ENCODE results near the gene C19orf12. TPM values are rescaled to one million over a fixed set of nuclear protein-coding genes. Genes with fewer than 3 reads are reported as not detected.

C19orf12 gene
- total and polyA plus RNA-seq, 2 of the 13 experiments (the other 11 are each of a cell fraction or from before 2014, with no cell fraction given): 17.7 to 34.4 TPM

DNA sequence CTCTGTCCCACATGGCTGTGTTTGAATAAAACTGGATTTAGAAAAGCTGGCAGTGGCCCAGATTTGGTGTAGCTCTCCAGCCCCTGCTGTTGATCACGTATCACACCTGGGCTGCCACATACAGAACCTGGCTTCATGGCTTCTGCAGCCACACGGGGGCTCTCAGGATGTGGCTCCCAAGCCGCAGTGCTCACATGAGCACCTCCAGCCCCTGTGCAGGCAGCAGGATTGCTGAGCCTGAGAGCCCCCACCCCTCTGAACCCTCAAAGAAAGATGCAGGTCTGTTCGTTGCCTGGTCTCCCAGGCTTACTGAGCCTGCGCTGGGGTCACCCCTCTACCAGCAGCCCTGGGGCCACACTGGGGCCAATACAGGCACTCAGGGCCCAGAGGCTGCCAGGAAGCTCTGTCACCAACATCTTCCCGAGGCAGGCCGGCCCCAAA, 47.1 kb downstream of the C19orf12 start:
- TF ChIP-seq FIP1L1 (IDR thresholded peaks at IDR 0.05; ENCODE audit: borderline replicate concordance, insufficient read depth, low read depth, low read length): no peak
- TF ChIP-seq ZNF773 (CRISPR knock-in tag; IDR thresholded peaks at IDR 0.05; ENCODE audit: borderline replicate concordance): no peak
- TF ChIP-seq, protein P1, sequence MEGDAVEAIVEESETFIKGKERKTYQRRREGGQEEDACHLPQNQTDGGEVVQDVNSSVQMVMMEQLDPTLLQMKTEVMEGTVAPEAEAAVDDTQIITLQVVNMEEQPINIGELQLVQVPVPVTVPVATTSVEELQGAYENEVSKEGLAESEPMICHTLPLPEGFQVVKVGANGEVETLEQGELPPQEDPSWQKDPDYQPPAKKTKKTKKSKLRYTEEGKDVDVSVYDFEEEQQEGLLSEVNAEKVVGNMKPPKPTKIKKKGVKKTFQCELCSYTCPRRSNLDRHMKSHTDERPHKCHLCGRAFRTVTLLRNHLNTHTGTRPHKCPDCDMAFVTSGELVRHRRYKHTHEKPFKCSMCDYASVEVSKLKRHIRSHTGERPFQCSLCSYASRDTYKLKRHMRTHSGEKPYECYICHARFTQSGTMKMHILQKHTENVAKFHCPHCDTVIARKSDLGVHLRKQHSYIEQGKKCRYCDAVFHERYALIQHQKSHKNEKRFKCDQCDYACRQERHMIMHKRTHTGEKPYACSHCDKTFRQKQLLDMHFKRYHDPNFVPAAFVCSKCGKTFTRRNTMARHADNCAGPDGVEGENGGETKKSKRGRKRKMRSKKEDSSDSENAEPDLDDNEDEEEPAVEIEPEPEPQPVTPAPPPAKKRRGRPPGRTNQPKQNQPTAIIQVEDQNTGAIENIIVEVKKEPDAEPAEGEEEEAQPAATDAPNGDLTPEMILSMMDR (CRISPR knock-in tag; IDR thresholded peaks at IDR 0.05): 0 out of 2 replicates have a peak, but pooled peaks have one; percentile 11
- WGBS (ENCODE audit: low lambda C conversion rate): no CpG with 5 or more reads among the region's 7 CpGs
- no peak overlapping the region for H3K9ac ChIP-seq (ENCODE audit: insufficient read depth, low read depth, low read length)
- ATAC-seq (no peak), FAIRE-seq (no peak), DNase-seq (ENCODE audit: low spot score) (no peak)
- H3K36me3 ChIP-seq (replicated peaks in 1 of 2; ENCODE audit: control insufficient read depth in 1 of 2, insufficient read depth in 2 of 2, low read length in 2 of 2): 0 out of 5 replicates have a peak, but pooled peaks cover 0 to 3% of the 10 kb centered on the region in 2 experiments
- no peak overlapping the region for H3K4me3 ChIP-seq (replicated peaks in 1 of 3; ENCODE audit: insufficient read depth in 1 of 3, low read depth in 2 of 3, low read length in 3 of 3)
- H3K4me2 ChIP-seq (ENCODE audit: low read depth, low read length): no peak overlapping the region
- H2AFZ ChIP-seq (ENCODE audit: low read length): no peak overlapping the region
- BruUV-seq (replicated peaks): no TSS peak
- H4K20me1 ChIP-seq (ENCODE audit: insufficient read depth, low read length): peaks cover 7% of the 10 kb centered on the region; the same call in 1 of the 2 replicates
- H3K4me1 ChIP-seq (ENCODE audit: insufficient read depth, low read length): peaks cover 61% of the 10 kb centered on the region
- intact Hi-C loops (cut with micrococcal nuclease; ENCODE audit: unreplicated experiment): no loop called here
- peaks cover 7 to 16% of the 10 kb centered on the region in 2 experiments; a peak in 3 of 5 replicates for H3K27me3 ChIP-seq (ENCODE audit: control insufficient read depth in 1 of 2, insufficient read depth in 2 of 2, low read length in 2 of 2)
- in situ Hi-C loops (cut with HindIII; ENCODE audit: extremely low pct_ligation_motif_present, low pct_unique_long_range_greater_than_20kb): no loop called here
- H3K9me3 ChIP-seq (ENCODE audit: low read length): no peaks in the 10 kb centered on the region
- ChIA-PET CTCF (ENCODE audit: low intra/inter-chr PET ratio, low total read pairs) (no interaction called here), POLR2A (interaction anchor here (4.1 kb wide), 1 partner anchor 62 kb away, joined by 32 read pairs; the partner anchor contains the start of gene POP4)
- no peak overlapping the region for H3K27ac ChIP-seq (ENCODE audit: extremely low read length, insufficient read depth, low read length)
- no peaks in the 10 kb centered on the region for H3K79me2 ChIP-seq (ENCODE audit: insufficient read depth, low read length)

DNA sequence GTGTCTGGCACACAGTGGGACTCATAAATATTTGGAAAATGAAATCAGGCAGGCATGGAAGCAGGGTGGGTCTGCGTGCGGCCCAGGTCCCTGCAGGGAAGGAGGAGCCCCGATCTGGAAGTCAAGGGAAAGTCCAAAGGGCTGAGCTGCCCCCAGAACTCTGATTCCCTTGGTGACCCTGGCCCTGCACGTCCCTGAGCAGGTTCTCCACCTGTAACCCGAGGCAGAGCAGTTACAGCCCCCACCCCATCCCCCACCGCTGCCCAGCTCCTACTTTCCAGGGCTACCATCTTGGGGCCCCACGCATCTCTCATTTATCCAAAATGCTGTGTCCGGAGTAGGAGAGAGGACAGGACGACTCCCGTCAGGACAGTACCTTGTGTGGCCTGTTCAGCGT, 47.7 kb downstream of the C19orf12 start:
- H3K4me3 ChIP-seq (replicated peaks in 1 of 3; ENCODE audit: insufficient read depth in 1 of 3, low read depth in 2 of 3, low read length in 3 of 3): peak overlapping the region in 2 of 3 experiments; percentile 68 to 90; a peak in 4 of 6 replicates
- no peak for TF ChIP-seq HNRNPL (IDR thresholded peaks at IDR 0.05; ENCODE audit: low read depth, low read length)
- TF ChIP-seq, protein P2, sequence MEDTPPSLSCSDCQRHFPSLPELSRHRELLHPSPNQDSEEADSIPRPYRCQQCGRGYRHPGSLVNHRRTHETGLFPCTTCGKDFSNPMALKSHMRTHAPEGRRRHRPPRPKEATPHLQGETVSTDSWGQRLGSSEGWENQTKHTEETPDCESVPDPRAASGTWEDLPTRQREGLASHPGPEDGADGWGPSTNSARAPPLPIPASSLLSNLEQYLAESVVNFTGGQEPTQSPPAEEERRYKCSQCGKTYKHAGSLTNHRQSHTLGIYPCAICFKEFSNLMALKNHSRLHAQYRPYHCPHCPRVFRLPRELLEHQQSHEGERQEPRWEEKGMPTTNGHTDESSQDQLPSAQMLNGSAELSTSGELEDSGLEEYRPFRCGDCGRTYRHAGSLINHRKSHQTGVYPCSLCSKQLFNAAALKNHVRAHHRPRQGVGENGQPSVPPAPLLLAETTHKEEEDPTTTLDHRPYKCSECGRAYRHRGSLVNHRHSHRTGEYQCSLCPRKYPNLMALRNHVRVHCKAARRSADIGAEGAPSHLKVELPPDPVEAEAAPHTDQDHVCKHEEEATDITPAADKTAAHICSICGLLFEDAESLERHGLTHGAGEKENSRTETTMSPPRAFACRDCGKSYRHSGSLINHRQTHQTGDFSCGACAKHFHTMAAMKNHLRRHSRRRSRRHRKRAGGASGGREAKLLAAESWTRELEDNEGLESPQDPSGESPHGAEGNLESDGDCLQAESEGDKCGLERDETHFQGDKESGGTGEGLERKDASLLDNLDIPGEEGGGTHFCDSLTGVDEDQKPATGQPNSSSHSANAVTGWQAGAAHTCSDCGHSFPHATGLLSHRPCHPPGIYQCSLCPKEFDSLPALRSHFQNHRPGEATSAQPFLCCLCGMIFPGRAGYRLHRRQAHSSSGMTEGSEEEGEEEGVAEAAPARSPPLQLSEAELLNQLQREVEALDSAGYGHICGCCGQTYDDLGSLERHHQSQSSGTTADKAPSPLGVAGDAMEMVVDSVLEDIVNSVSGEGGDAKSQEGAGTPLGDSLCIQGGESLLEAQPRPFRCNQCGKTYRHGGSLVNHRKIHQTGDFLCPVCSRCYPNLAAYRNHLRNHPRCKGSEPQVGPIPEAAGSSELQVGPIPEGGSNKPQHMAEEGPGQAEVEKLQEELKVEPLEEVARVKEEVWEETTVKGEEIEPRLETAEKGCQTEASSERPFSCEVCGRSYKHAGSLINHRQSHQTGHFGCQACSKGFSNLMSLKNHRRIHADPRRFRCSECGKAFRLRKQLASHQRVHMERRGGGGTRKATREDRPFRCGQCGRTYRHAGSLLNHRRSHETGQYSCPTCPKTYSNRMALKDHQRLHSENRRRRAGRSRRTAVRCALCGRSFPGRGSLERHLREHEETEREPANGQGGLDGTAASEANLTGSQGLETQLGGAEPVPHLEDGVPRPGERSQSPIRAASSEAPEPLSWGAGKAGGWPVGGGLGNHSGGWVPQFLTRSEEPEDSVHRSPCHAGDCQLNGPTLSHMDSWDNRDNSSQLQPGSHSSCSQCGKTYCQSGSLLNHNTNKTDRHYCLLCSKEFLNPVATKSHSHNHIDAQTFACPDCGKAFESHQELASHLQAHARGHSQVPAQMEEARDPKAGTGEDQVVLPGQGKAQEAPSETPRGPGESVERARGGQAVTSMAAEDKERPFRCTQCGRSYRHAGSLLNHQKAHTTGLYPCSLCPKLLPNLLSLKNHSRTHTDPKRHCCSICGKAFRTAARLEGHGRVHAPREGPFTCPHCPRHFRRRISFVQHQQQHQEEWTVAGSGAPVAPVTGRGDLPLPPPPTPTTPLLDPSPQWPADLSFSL (CRISPR knock-in tag; IDR thresholded peaks at IDR 0.05): no peak
- no peak for TF ChIP-seq ZNF30 (CRISPR knock-in tag; IDR thresholded peaks at IDR 0.05)
- TF ChIP-seq, protein P3, sequence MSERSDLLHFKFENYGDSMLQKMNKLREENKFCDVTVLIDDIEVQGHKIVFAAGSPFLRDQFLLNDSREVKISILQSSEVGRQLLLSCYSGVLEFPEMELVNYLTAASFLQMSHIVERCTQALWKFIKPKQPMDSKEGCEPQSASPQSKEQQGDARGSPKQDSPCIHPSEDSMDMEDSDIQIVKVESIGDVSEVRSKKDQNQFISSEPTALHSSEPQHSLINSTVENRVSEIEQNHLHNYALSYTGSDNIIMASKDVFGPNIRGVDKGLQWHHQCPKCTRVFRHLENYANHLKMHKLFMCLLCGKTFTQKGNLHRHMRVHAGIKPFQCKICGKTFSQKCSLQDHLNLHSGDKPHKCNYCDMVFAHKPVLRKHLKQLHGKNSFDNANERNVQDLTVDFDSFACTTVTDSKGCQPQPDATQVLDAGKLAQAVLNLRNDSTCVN (CRISPR knock-in tag; IDR thresholded peaks at IDR 0.05; ENCODE audit: borderline replicate concordance): no peak

More for the DNA sequence above, 47.7 kb downstream of the C19orf12 start:
- Histone ChIP-seq H4K20me1 (ENCODE audit: insufficient read depth, low read length) (peaks cover 7% of the 10 kb centered on the region; the same call in 1 of the 2 replicates), H2AFZ (ENCODE audit: low read length) (no peak overlapping the region), H3K36me3 (replicated peaks in 1 of 2; ENCODE audit: control insufficient read depth in 1 of 2, insufficient read depth in 2 of 2, low read length in 2 of 2) (0 out of 5 replicates have a peak, but pooled peaks cover 0 to 3% of the 10 kb centered on the region in 2 experiments), H3K27ac (ENCODE audit: extremely low read length, insufficient read depth, low read length) (peak overlapping the region; percentile 44), H3K27me3 (ENCODE audit: control insufficient read depth in 1 of 2, insufficient read depth in 2 of 2, low read length in 2 of 2) (peaks cover 10 to 20% of the 10 kb centered on the region in 2 experiments; a peak in 4 of 5 replicates), H3K9me3 (ENCODE audit: low read length) (no peaks in the 10 kb centered on the region), H3K4me2 (ENCODE audit: low read depth, low read length) (peak overlapping the region; percentile 91), H3K79me2 (ENCODE audit: insufficient read depth, low read length) (no peaks in the 10 kb centered on the region), H3K4me1 (ENCODE audit: insufficient read depth, low read length) (peaks cover 64% of the 10 kb centered on the region), H3K9ac (ENCODE audit: insufficient read depth, low read depth, low read length) (0 out of 2 replicates have a peak overlapping the region, but pooled peaks have one; percentile 66)
- intact Hi-C loops (cut with micrococcal nuclease; ENCODE audit: unreplicated experiment): no loop called here
- no peak for FAIRE-seq
- POLR2A ChIA-PET: interaction anchor here (1.0 to 4.1 kb wide), 4 partner anchors 47 to 274 kb away, joined by 3 to 32 read pairs (median 4); partner anchors contain the start of genes C19orf12, POP4 and URI1
- no TSS peak for BruUV-seq (replicated peaks)
- 72% methylated on average over 10 of the region's 11 CpGs for WGBS (ENCODE audit: low lambda C conversion rate)
- no peak for ATAC-seq
- DNase-seq (ENCODE audit: low spot score): no peak
- in situ Hi-C loops (cut with HindIII; ENCODE audit: extremely low pct_ligation_motif_present, low pct_unique_long_range_greater_than_20kb): no loop called here
- CTCF ChIA-PET (ENCODE audit: low intra/inter-chr PET ratio, low total read pairs): no interaction called here
